AG09319 (cell line): ENCODE results near the gene DVL2.
A peak's percentile ranks its signal among the peaks of the same experiment; 100 is the strongest.
"Not testable (repeated sequence)": the region's sequence is repeated elsewhere in the genome, so short reads cannot be mapped to it uniquely, and the experiment has no call there.

Experiments
- DNase-seq: peaks from one replicate; pipeline ENCODE4 v3.0.0-alpha.2; 2010; ENCODE audit warnings: low read depth; ENCODE audit errors: extremely low read depth
- CTCF ChIP-seq: IDR thresholded peaks from 2 replicates; pipeline ENCODE4 v1.5.1; 2011; ENCODE audit warnings: low read depth, mild to moderate bottlenecking, inconsistent platforms, low read length, moderate library complexity

The DVL2 gene

GRCh38 chr17:7186241-7186640 lies 48.1 kb downstream of the DVL2 start:
- DNase-seq: no peak
- TF ChIP-seq CTCF: peak; percentile 3; the same call in 1 of the 2 replicates

DNA sequence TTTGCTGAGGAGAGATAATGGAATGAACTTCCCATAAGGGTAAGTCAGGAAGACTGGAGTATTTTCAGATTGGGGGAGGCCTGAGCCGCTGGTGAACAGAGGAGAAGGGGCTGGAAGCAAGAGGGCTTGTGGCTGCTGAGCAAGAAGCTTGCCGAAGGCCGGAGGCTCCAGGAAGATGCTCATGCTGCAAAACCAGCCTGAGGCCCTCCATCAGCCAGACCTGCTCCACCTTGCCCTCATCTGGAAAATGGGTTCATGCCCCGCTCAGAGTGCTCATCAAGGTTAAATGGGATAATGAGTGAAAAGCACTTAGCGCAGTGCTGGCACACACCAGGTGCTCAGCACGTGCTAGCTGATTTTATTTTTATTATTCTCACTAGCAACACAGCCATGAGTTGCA lies 49.7 kb downstream of the DVL2 start:
- no peak for TF ChIP-seq CTCF
- DNase-seq: no peak

- no peak for TF ChIP-seq CTCF
- DNase-seq: no peak
These were observed 50.2 kb downstream of the DVL2 start for GRCh38 chr17:7184091-7184488.

- no peak for DNase-seq
- TF ChIP-seq CTCF: no peak
These were observed 50.8 kb downstream of the DVL2 start for GRCh38 chr17:7183433-7184090.

DNA sequence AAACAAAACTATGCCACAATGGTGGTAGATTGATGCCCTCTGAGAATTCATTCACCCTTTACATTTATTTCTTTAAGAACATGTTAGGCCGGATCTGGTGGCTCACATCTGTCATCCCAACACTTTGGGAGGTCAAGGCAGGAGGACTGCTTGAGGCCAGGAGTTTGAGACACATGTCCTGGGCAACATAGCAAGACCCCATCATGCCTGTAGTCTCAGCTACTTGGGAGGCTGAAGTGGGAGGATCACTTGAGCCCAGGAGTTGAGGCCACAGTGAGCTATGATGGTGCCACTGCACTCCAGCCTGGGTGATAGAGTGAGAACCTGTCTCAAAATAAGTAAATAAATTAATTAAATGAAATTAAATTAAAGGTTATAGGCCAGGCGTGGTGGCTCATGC lies 52.2 kb downstream of the DVL2 start:
- not testable (repeated sequence) for DNase-seq

- DNase-seq: no peak
These were observed 54.7 kb downstream of the DVL2 start, which contains the start of gene ASGR1 for GRCh38 chr17:7179317-7180254. Gene ASGR1 (minus strand): TSS chr17:7179370. CDS start chr17:7178563, 807 bp downstream.

DNA sequence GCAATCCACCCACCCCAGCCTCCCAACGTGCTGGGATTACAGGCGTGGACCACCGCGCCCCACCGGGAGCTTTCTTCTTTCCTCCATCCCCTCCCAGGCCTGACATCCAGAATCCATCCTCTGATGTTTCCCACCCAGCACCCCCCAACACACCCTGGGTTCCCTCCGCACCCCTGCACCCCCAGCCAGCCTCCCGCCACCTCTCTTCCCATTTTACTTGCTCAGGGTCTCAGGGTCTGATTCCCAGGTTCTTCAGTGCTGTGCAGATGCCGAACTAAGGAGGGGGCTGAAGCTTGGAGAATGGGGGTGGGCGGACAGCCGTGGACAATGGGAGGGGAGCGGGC lies 55.4 kb downstream of the DVL2 start:
- DNase-seq: no peak
- no peak for TF ChIP-seq CTCF

More at GRCh38 chr17:7179317-7180254, 54.7 kb downstream of the DVL2 start, which contains the start of gene ASGR1:
- TF ChIP-seq CTCF: no peak
